T-helper 1 cell treated with Interleukin-12 subunit alpha and Interleukin-12 subunit beta and Interleukin-4 antibody, amounts not matched to agents 30 μg/mL and 1 μg/mL, for 36 hours (primary cell): ENCODE results near the gene RAC3.

Source experiments
- H3K27ac Mint-ChIP-seq: one replicate; pipeline ENCODE4 v1.8.0; 2021; ENCODE audit warnings: mild to moderate bottlenecking, mixed read lengths
- H3K27me3 Mint-ChIP-seq: one replicate; pipeline ENCODE4 v1.8.0; 2021; ENCODE audit warnings: low read depth, mixed read lengths
- H3K36me3 Mint-ChIP-seq: one replicate; pipeline ENCODE4 v1.8.0; 2021; ENCODE audit warnings: low read depth, mixed read lengths
- H3K4me1 Mint-ChIP-seq: one replicate; pipeline ENCODE4 v1.8.0; 2021; ENCODE audit warnings: low read depth, mixed read lengths
- H3K4me3 Mint-ChIP-seq: one replicate; pipeline ENCODE4 v1.8.0; 2021; ENCODE audit warnings: mild to moderate bottlenecking, moderate library complexity, mixed read lengths
- H3K9me3 Mint-ChIP-seq: one replicate; pipeline ENCODE4 v1.8.0; 2021; ENCODE audit warnings: mixed read lengths

The RAC3 gene

GRCh38 chr17:82080048-82080788, 48.7 kb downstream of the RAC3 start:
- no peaks in the 10 kb centered on the region for H3K9me3 Mint-ChIP-seq
- H3K36me3 Mint-ChIP-seq, result peaks cover 3% of the 10 kb centered on the region
- H3K4me1 Mint-ChIP-seq, result no peaks in the 10 kb centered on the region
- no peak overlapping the region for H3K4me3 Mint-ChIP-seq
- H3K27ac Mint-ChIP-seq, result no peak overlapping the region
- H3K27me3 Mint-ChIP-seq, result no peaks in the 10 kb centered on the region

DNA sequence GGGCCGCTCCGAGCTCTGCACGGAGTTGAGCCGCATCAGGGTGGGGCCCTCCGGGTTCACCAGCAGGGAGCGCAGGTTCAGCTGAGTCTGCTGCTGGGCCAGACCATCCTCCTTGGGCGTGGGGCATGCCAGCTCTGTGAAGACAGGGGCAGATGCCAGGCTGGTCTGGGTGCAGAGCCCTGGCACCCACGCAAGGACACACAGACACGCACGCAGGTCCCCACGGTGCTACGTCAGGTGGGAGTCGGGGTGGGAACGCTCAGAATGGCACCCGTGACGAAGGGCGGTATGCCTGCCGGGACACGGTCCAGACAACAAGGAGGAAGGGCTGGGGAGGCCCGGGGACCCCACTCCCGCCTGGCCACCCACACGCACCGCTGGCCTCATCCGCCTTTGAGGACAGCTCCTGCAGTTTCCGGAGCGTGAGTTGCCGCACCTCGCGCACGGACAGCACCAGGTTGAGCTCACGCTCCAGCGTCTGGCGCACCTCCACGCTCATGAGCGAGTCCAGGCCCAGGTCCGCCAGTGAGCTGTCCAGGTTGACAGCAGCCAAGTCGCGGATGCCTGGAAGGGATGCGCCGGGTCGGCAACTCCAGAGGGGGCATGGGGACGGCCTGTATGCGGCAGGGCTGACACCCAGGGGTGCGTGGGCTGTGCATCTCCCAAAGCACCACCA, 49.4 kb downstream of the RAC3 start:
- no peak overlapping the region for H3K27ac Mint-ChIP-seq
- peaks cover 3% of the 10 kb centered on the region for H3K36me3 Mint-ChIP-seq
- no peaks in the 10 kb centered on the region for H3K9me3 Mint-ChIP-seq

GRCh38 chr17:82081546-82081945, 50.1 kb downstream of the RAC3 start:
- Mint-ChIP-seq H3K4me3 (no peak overlapping the region), H3K27ac (no peak overlapping the region), H3K9me3 (no peaks in the 10 kb centered on the region), H3K27me3 (no peaks in the 10 kb centered on the region), H3K4me1 (no peaks in the 10 kb centered on the region), H3K36me3 (peaks cover 3% of the 10 kb centered on the region)

More for the DNA sequence above, 49.4 kb downstream of the RAC3 start:
- Mint-ChIP-seq H3K4me3 (no peak overlapping the region), H3K27me3 (no peaks in the 10 kb centered on the region), H3K4me1 (no peaks in the 10 kb centered on the region)

DNA sequence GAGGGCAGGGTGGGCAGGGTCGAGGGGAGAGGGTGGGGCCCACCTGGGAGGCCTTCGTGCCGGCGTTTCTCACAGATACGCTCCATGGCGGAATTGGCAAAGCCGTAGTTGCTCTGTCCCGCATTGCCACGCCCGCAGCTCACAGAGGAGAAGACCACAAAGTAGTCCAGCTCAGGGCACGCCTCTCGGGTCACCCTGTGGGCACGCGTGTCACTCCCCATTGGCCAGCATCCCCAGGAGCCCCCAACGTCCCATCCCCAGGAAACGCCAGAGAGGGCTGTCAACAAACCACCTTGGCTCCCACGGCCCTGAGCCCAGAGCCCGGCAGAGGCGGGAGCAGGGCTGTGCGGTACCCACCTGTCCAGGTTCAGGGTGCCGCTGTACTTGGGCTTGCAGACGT, 50.5 kb downstream of the RAC3 start:
- Mint-ChIP-seq H3K27me3 (no peaks in the 10 kb centered on the region), H3K27ac (no peak overlapping the region), H3K36me3 (peaks cover 3% of the 10 kb centered on the region), H3K4me3 (no peak overlapping the region), H3K4me1 (no peaks in the 10 kb centered on the region), H3K9me3 (no peaks in the 10 kb centered on the region)

DNA sequence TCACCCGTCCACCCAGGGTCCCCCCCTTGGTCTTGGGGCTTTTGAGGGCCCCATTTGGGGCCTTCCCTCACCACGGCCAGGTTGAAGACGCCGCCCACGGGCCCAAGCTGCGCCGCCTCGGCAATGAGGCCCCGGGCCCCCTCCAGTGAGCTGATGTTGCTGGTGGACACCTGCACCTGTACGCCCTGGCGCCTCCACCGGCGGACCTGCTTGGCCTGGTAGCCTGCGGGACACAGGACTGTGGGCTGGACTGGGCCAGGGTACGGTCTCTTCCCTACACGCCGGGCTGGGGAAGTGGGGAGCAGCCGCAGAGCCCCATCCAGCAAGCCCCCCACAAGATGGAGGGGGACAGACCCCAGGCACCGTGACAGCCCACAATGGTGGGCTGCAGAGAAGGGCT, 51.0 kb downstream of the RAC3 start:
- Mint-ChIP-seq H3K4me3 (no peak overlapping the region), H3K27me3 (no peaks in the 10 kb centered on the region), H3K9me3 (no peaks in the 10 kb centered on the region), H3K4me1 (no peaks in the 10 kb centered on the region), H3K36me3 (peaks cover 3% of the 10 kb centered on the region), H3K27ac (no peak overlapping the region)

- no peaks in the 10 kb centered on the region for H3K4me1 Mint-ChIP-seq
- peaks cover 3% of the 10 kb centered on the region for H3K36me3 Mint-ChIP-seq
- no peaks in the 10 kb centered on the region for H3K9me3 Mint-ChIP-seq
- no peak overlapping the region for H3K4me3 Mint-ChIP-seq
- H3K27me3 Mint-ChIP-seq, result no peaks in the 10 kb centered on the region
- no peak overlapping the region for H3K27ac Mint-ChIP-seq
These were observed 51.5 kb downstream of the RAC3 start for GRCh38 chr17:82083009-82083408.
